Neutrophil (primary cell): ENCODE data around the gene OXCT1.

Source experiments
- H3K27ac ChIP-seq: fragments of 200-600 bp; sonication (generic); 2 replicates; pipeline ENCODE4 v1.5.1; 2016; ENCODE audit warnings: mild to moderate bottlenecking, moderate library complexity
- H3K27me3 ChIP-seq: fragments of 200-600 bp; sonication (generic); 2 replicates; pipeline ENCODE4 v1.6.0; 2016; ENCODE audit warnings: mild to moderate bottlenecking
- H3K36me3 ChIP-seq: fragments of 200-600 bp; sonication (generic); 2 replicates; pipeline ENCODE4 v1.5.1; 2017
- H3K4me1 ChIP-seq, 2 experiments: fragments of 200-600 bp in 1 of 2; sonication (generic) in 1 of 2; 1 replicate in 1 of 2; 2 replicates in 1 of 2; pipeline versions ENCODE4 v1.5.1 to v1.6.1; 2013 to 2016; ENCODE audit warnings: low read depth in 1 of 2, low read length in 1 of 2, mild to moderate bottlenecking in 1 of 2, moderate library complexity in 1 of 2; ENCODE audit not compliant: control insufficient read depth in 1 of 2, insufficient read depth in 1 of 2
- H3K4me3 ChIP-seq, 2 experiments: fragments of 200-600 bp in 1 of 2; sonication (generic) in 1 of 2; 1 replicate in 1 of 2; 2 replicates in 1 of 2; pipeline ENCODE4 v1.5.1; 2013 to 2016; ENCODE audit warnings: low read depth in 1 of 2, low read length in 1 of 2, mild to moderate bottlenecking in 1 of 2, moderate library complexity in 1 of 2
- H3K9me3 ChIP-seq: fragments of 200-600 bp; sonication (generic); 2 replicates; pipeline ENCODE4 v1.5.1; 2016
- CTCF ChIP-seq: fragments of 200-600 bp; sonication (generic); IDR thresholded peaks from 2 replicates; pipeline ENCODE4 v1.5.1; 2016; ENCODE audit warnings: antibody characterized with exemption

OXCT1 gene

GRCh38 chr5:41794471-41794870, 75.8 kb downstream of the OXCT1 start:
- no peak overlapping the region for H3K27ac ChIP-seq

GRCh38 chr5:41793141-41793770, 77.0 kb downstream of the OXCT1 start:
- H3K4me1 ChIP-seq, result no peaks in the 10 kb centered on the region
- H3K4me3 ChIP-seq, result no peak overlapping the region
- H3K27me3 ChIP-seq, result no peaks in the 10 kb centered on the region
- TF ChIP-seq CTCF, result no peak
- no peaks in the 10 kb centered on the region for H3K36me3 ChIP-seq
- no peak overlapping the region for H3K27ac ChIP-seq
- no peaks in the 10 kb centered on the region for H3K9me3 ChIP-seq

More at GRCh38 chr5:41794471-41794870, 75.8 kb downstream of the OXCT1 start:
- no peaks in the 10 kb centered on the region for H3K27me3 ChIP-seq
- no peak for TF ChIP-seq CTCF
- no peaks in the 10 kb centered on the region for H3K36me3 ChIP-seq
- H3K9me3 ChIP-seq, result no peaks in the 10 kb centered on the region
- no peak overlapping the region for H3K4me3 ChIP-seq
- H3K4me1 ChIP-seq, result no peaks in the 10 kb centered on the region

- H3K36me3 ChIP-seq, result no peaks in the 10 kb centered on the region
- no peak overlapping the region for H3K4me3 ChIP-seq
- no peaks in the 10 kb centered on the region for H3K27me3 ChIP-seq
- no peaks in the 10 kb centered on the region for H3K9me3 ChIP-seq
- H3K4me1 ChIP-seq, result no peaks in the 10 kb centered on the region
- TF ChIP-seq CTCF, result no peak
- no peak overlapping the region for H3K27ac ChIP-seq
Measured at GRCh38 chr5:41790038-41790776, 80.0 kb downstream of the OXCT1 start.

GRCh38 chr5:41789434-41789833, 80.8 kb downstream of the OXCT1 start:
- Histone ChIP-seq H3K27me3 (no peaks in the 10 kb centered on the region), H3K4me1 (no peaks in the 10 kb centered on the region), H3K9me3 (no peaks in the 10 kb centered on the region), H3K36me3 (peaks cover under 1% of the 10 kb centered on the region), H3K27ac (no peak overlapping the region), H3K4me3 (no peak overlapping the region)
- no peak for TF ChIP-seq CTCF

- Histone ChIP-seq H3K27ac (no peak overlapping the region), H3K9me3 (no peaks in the 10 kb centered on the region), H3K4me3 (no peak overlapping the region), H3K27me3 (no peaks in the 10 kb centered on the region), H3K36me3 (peaks cover 6% of the 10 kb centered on the region), H3K4me1 (no peaks in the 10 kb centered on the region)
- TF ChIP-seq CTCF, result no peak
Measured at GRCh38 chr5:41788941-41789368, 81.3 kb downstream of the OXCT1 start.
